ENCODE data around the gene ATRIP.
"Not testable (repeated sequence)": the region's sequence is repeated elsewhere in the genome, so short reads cannot be mapped to it uniquely, and the experiment has no call there.

DNA sequence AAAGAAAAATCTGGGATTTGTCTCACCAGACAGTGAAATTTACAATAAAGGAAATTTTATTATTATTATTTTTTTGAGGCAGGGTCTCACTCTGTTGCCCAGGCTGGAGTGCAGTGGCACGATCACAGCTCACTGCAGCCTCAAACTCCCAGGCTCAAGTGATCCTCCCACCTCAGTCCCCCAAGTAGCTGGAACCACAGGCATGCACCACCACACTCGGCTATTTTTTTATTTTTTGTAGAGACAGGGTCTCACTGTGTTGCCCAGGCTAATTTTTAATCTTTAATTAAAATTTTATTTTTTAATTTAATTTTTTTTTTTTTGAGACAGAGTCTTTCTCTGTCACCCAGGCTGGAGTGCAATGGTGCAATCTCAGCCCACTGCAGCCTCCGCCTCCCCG lies 27.5 kb downstream of the ATRIP start:
- TF ChIP-seq, protein P1, sequence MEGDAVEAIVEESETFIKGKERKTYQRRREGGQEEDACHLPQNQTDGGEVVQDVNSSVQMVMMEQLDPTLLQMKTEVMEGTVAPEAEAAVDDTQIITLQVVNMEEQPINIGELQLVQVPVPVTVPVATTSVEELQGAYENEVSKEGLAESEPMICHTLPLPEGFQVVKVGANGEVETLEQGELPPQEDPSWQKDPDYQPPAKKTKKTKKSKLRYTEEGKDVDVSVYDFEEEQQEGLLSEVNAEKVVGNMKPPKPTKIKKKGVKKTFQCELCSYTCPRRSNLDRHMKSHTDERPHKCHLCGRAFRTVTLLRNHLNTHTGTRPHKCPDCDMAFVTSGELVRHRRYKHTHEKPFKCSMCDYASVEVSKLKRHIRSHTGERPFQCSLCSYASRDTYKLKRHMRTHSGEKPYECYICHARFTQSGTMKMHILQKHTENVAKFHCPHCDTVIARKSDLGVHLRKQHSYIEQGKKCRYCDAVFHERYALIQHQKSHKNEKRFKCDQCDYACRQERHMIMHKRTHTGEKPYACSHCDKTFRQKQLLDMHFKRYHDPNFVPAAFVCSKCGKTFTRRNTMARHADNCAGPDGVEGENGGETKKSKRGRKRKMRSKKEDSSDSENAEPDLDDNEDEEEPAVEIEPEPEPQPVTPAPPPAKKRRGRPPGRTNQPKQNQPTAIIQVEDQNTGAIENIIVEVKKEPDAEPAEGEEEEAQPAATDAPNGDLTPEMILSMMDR (IDR thresholded peaks at IDR 0.05): not testable (repeated sequence)
- not testable (repeated sequence) for TF ChIP-seq POLR2A (IDR thresholded peaks at IDR 0.05)

Data from upper lobe of left lung (tissue), 4 donors.